Upper lobe of right lung (tissue), 1 donor: ENCODE data around the gene TMEM63B. TPM values are rescaled to one million over a fixed set of nuclear protein-coding genes. Genes with fewer than 3 reads are reported as not detected.

Source experiments
- ATAC-seq: fragments of 200-7000 bp; cut with Tn5 transposase; one replicate; pipeline ENCODE4 v1.9.1; 2020; ENCODE audit warnings: mild to moderate bottlenecking, moderate library complexity
- DNase-seq: peaks from one replicate; pipeline ENCODE4 v3.0.0-alpha.2; 2020
- H3K27ac ChIP-seq: fragments of 200-600 bp; one replicate; pipeline ENCODE4 v1.8.0; 2022
- H3K27me3 ChIP-seq: fragments of 200-600 bp; one replicate; pipeline ENCODE4 v1.8.0; 2022; ENCODE audit warnings: mild to moderate bottlenecking
- H3K36me3 ChIP-seq: fragments of 200-600 bp; one replicate; pipeline ENCODE4 v1.8.0; 2022
- H3K4me1 ChIP-seq: fragments of 200-600 bp; one replicate; pipeline ENCODE4 v1.8.0; 2022
- H3K4me3 ChIP-seq: fragments of 200-600 bp; one replicate; pipeline ENCODE4 v1.8.0; 2022; ENCODE audit warnings: mild to moderate bottlenecking
- H3K9me3 ChIP-seq: fragments of 200-600 bp; one replicate; pipeline ENCODE4 v1.8.0; 2022
- intact Hi-C: fragments of 100-400 bp; cut with DNase I; formaldehyde crosslinking; loops from one replicate; pipeline ENCODE4 v1.11.0; 2022
- total RNA-seq: library from RNA; stranded (reverse); fragmentation: NEBNext Ultra II Directional; extraction: Animal tissue kit (Norgen Biotek cat#: 25700); gene quantifications from one replicate; pipeline ENCODE4 v1.2.1, GENCODE V29; 2021
- TF ChIP-seq, protein P1 (sequence below): fragments of 200-600 bp; IDR thresholded peaks from one replicate; pipeline ENCODE4 v1.8.0; 2022; ENCODE audit warnings: antibody characterized with exemption
- donor health status: DM: no; HTN: yes; CAD: no; lungs with severe emphysema.

The TMEM63B gene
- total RNA-seq, 1 donor from 2014 or later = 119 TPM

DNA sequence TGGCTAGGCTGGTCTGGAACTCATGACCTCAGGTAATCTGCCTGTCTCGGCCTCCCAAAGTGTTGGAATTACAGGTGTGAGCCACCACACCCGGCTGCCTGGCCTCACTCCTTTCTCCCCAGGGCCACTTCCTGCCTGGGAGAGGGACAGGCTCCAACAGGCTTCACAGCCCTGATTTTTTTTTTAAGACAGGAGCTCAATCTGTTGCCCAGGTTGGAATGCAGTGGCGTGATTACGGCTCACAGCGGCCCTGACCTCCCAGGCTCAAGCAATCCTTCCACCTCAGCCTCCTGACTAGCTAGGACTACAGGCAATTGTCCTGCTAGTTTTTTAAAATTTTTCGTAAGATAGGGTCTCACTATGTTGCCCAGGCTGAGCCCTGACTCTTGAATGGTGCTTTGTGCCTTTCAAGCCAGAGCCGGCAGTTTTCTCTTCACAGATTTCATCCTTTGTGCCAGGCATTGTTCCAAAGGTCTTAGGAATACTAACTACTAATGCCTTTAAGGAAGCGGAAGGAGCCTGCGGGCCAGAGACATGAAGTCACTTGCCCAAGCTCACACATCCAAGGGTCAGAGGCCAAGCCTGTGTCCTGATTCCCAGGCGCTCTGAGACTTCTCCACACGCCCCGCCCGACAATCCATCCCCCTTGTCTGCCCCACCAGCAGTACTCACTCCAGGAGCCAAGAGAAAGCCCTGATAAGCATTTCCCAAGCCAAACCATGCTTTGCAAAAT is 50.5 kb downstream of the TMEM63B start:
- TF ChIP-seq, protein P1, sequence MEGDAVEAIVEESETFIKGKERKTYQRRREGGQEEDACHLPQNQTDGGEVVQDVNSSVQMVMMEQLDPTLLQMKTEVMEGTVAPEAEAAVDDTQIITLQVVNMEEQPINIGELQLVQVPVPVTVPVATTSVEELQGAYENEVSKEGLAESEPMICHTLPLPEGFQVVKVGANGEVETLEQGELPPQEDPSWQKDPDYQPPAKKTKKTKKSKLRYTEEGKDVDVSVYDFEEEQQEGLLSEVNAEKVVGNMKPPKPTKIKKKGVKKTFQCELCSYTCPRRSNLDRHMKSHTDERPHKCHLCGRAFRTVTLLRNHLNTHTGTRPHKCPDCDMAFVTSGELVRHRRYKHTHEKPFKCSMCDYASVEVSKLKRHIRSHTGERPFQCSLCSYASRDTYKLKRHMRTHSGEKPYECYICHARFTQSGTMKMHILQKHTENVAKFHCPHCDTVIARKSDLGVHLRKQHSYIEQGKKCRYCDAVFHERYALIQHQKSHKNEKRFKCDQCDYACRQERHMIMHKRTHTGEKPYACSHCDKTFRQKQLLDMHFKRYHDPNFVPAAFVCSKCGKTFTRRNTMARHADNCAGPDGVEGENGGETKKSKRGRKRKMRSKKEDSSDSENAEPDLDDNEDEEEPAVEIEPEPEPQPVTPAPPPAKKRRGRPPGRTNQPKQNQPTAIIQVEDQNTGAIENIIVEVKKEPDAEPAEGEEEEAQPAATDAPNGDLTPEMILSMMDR = no peak
- no peak overlapping the region for H3K4me3 ChIP-seq
- no peaks in the 10 kb centered on the region for H3K27me3 ChIP-seq
- intact Hi-C loops = no loop called here
- peaks cover 6% of the 10 kb centered on the region for H3K4me1 ChIP-seq
- no peak for DNase-seq
- no peaks in the 10 kb centered on the region for H3K36me3 ChIP-seq
- H3K9me3 ChIP-seq = no peaks in the 10 kb centered on the region
- ATAC-seq = peak; percentile 71
- H3K27ac ChIP-seq = no peak overlapping the region

- DNase-seq (no peak), ATAC-seq (no peak)
- H3K9me3 ChIP-seq = no peaks in the 10 kb centered on the region
- H3K27me3 ChIP-seq = no peaks in the 10 kb centered on the region
- H3K4me1 ChIP-seq = peaks cover 3% of the 10 kb centered on the region
- H3K27ac ChIP-seq = no peak overlapping the region
- intact Hi-C loops = no loop called here
- H3K36me3 ChIP-seq = no peaks in the 10 kb centered on the region
- H3K4me3 ChIP-seq = no peak overlapping the region
- TF ChIP-seq, protein P1 = no peak
These were observed 51.2 kb downstream of the TMEM63B start for GRCh38 chr6:44178424-44179071.

- no peak overlapping the region for H3K4me3 ChIP-seq
- H3K4me1 ChIP-seq = peaks cover 3% of the 10 kb centered on the region
- no peak for DNase-seq
- no peak overlapping the region for H3K27ac ChIP-seq
- TF ChIP-seq, protein P1 = no peak
- H3K27me3 ChIP-seq = no peaks in the 10 kb centered on the region
- intact Hi-C loops = no loop called here
- H3K36me3 ChIP-seq = no peaks in the 10 kb centered on the region
- ATAC-seq = no peak
- H3K9me3 ChIP-seq = no peaks in the 10 kb centered on the region
These were observed 51.8 kb downstream of the TMEM63B start for GRCh38 chr6:44179072-44179536.

- H3K27ac ChIP-seq = no peak overlapping the region
- no peaks in the 10 kb centered on the region for H3K36me3 ChIP-seq
- H3K4me1 ChIP-seq = peaks cover 3% of the 10 kb centered on the region
- ATAC-seq (no peak), DNase-seq (no peak)
- H3K4me3 ChIP-seq = no peak overlapping the region
- H3K9me3 ChIP-seq = no peaks in the 10 kb centered on the region
- TF ChIP-seq, protein P1 = no peak
- no peaks in the 10 kb centered on the region for H3K27me3 ChIP-seq
- intact Hi-C loops = loop anchor here (5.0 kb wide), 1 partner anchor 58 kb away; no protein-coding TSS in a partner anchor
These were observed 52.3 kb downstream of the TMEM63B start for GRCh38 chr6:44179648-44180047.

DNA sequence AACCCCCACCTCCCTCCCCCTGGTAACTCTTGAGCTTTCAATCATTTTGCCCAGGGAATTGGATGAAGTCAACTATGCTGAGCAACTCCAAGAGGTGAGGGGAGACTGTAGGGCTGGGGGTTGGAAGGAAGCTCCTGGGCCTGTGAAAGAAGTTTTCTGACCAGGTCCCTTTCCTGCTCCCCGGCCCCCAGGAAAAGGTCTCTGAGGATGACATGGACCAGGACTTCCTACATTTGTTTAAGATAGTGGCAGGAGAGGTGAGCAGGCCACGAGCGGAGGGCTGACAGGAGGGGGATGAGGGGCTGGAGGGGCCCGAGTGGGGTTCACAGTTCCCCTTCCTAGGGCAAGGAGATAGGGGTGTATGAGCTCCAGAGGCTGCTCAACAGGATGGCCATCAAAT is 53.1 kb downstream of the TMEM63B start:
- no peak for DNase-seq
- H3K27me3 ChIP-seq = no peaks in the 10 kb centered on the region
- no peak for ATAC-seq
- H3K36me3 ChIP-seq = no peaks in the 10 kb centered on the region
- TF ChIP-seq, protein P1 = no peak
- H3K4me1 ChIP-seq = peaks cover 3% of the 10 kb centered on the region
- H3K9me3 ChIP-seq = no peaks in the 10 kb centered on the region
- H3K27ac ChIP-seq = no peak overlapping the region
- no peak overlapping the region for H3K4me3 ChIP-seq
- intact Hi-C loops = loop anchor here (5.0 kb wide), 1 partner anchor 57 kb away; no protein-coding TSS in a partner anchor
